ENCODE measurements around the gene GSTM3. TPM values are rescaled to one million over a fixed set of nuclear protein-coding genes. Genes with fewer than 3 reads are reported as not detected.
"Not testable (repeated sequence)": the region's sequence is repeated elsewhere in the genome, so short reads cannot be mapped to it uniquely, and the experiment has no call there.

The GSTM3 gene
- total RNA-seq, 5 donors from 2014 or later (not counting 1 experiment from before 2014, with no cell fraction given) = 8.4 to 17.1 (median 10.3) TPM

DNA sequence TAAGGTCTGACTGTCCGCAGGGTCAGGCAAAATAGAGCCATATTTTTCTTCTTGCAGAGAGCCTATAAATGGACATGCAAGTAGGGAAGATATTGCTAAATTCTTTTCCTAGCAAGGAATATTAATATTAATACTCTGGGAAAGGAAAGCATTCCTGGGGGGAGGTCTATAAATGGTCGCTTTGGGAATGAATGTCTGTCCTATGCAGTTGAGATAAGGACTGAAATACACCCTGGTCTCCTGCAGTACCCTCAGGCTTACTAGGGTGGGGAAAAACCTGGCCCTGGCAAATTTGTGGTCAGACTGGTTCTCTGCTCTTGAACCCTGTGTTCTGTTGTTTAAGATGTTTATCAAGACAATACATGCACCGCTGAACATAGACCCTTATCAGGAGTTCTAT, 37.9 kb downstream of the GSTM3 start:
- H3K4me1 ChIP-seq (ENCODE audit: control insufficient read depth in 1 of 2, extremely low read depth in 1 of 2, insufficient read depth in 2 of 2, low read length in 2 of 2); H3K27me3 Mint-ChIP-seq; POLR2A ChIA-PET; H3K4me1 Mint-ChIP-seq; H3K36me3 ChIP-seq (ENCODE audit: control insufficient read depth in 2 of 2, extremely low read depth in 1 of 2, insufficient read depth in 1 of 2, low read length in 1 of 2); DNase-seq; H3K27ac ChIP-seq (ENCODE audit: low read length); H3K27ac Mint-ChIP-seq; H3K4me3 Mint-ChIP-seq; H3K27me3 ChIP-seq (replicated peaks in 1 of 2; ENCODE audit: control insufficient read depth in 2 of 2, extremely low read depth in 1 of 2, insufficient read depth in 2 of 2, low read length in 1 of 2); CTCF ChIA-PET; H3K9me3 ChIP-seq; H3K4me3 ChIP-seq (ENCODE audit: control insufficient read depth in 1 of 2, extremely low read depth in 1 of 2, low read length in 1 of 2); ATAC-seq (replicated peaks in 1 of 4): not testable (repeated sequence)
- Mint-ChIP-seq H3K9me3 (peaks cover 4 to 12% (median 11%) of the 10 kb centered on the region in 3 donors), H3K36me3 (peaks cover 20% of the 10 kb centered on the region)
- no CpG with 5 or more reads among the region's 3 CpGs for WGBS (ENCODE audit: insufficient coverage)

DNA sequence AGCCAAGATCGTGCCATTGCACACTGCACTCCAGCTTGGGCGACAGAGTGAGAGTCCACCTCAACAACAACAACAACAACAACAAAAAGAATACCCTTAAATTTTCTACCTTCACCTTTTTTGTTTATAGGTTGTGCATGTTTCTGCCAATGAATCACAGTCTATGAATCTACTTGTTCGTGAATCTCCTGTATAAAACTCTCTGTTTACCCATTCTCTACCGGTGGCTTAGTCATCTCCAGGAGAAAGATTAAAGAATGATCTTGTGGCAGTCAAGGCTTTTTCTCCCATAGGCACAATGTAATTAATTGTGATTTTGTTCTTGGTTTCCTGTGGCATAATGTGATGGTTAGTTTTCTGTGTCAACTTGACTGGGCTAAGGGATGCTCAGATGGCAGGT, 43.0 kb downstream of the GSTM3 start:
- H3K9me3 ChIP-seq; H3K9me3 Mint-ChIP-seq; H3K4me3 Mint-ChIP-seq; H3K36me3 ChIP-seq (ENCODE audit: control insufficient read depth in 2 of 2, extremely low read depth in 1 of 2, insufficient read depth in 1 of 2, low read length in 1 of 2); CTCF ChIA-PET; DNase-seq; H3K27ac ChIP-seq (ENCODE audit: low read length); H3K36me3 Mint-ChIP-seq; ATAC-seq (replicated peaks in 1 of 4); H3K27me3 Mint-ChIP-seq; H3K4me3 ChIP-seq (ENCODE audit: control insufficient read depth in 1 of 2, extremely low read depth in 1 of 2, low read length in 1 of 2); H3K27ac Mint-ChIP-seq; H3K27me3 ChIP-seq (replicated peaks in 1 of 2; ENCODE audit: control insufficient read depth in 2 of 2, extremely low read depth in 1 of 2, insufficient read depth in 2 of 2, low read length in 1 of 2); H3K4me1 ChIP-seq (ENCODE audit: control insufficient read depth in 1 of 2, extremely low read depth in 1 of 2, insufficient read depth in 2 of 2, low read length in 2 of 2); POLR2A ChIA-PET; H3K4me1 Mint-ChIP-seq: not testable (repeated sequence)
- WGBS (ENCODE audit: insufficient coverage) = no CpG with 5 or more reads among the region's 4 CpGs

DNA sequence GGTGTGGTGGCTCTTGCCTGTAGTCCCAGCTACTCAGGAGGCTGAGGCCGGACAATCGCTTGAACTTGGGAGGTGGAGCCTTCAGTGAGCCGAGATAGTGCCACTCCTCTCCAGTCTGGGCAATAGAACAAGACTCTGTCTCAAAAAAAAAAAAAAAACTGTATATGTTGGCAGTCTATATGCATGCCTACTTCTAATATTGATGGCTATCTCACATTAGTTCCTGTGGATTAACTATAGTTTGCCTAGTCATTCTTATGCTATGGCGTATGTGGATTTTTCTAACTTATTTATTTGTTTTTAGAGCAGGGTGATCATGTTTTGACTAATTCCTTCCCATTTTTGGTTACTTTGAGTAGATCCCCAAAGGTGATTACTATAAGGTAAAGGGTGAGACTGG, 43.8 kb downstream of the GSTM3 start:
- H3K4me3 ChIP-seq (ENCODE audit: control insufficient read depth in 1 of 2, extremely low read depth in 1 of 2, low read length in 1 of 2) = no peak overlapping the region
- Mint-ChIP-seq H3K36me3 (peaks cover 8% of the 10 kb centered on the region), H3K4me3 (no peak overlapping the region), H3K4me1 (no peaks in the 10 kb centered on the region), H3K27me3 (no peaks in the 10 kb centered on the region), H3K27ac (no peak overlapping the region), H3K9me3 (no peaks in the 10 kb centered on the region)
- no CpG with 5 or more reads among the region's 4 CpGs for WGBS (ENCODE audit: insufficient coverage)
- DNase-seq = no peak
- no peak for ATAC-seq (replicated peaks in 1 of 4)
- POLR2A ChIA-PET = interaction anchor here in 1 of 2 donors (0.7 kb wide), 1 partner anchor 10 kb away, joined by 3 read pairs; the partner anchor contains the start of gene GSTM1
- H3K9me3 ChIP-seq = no peaks in the 10 kb centered on the region
- no peak overlapping the region for H3K27ac ChIP-seq (ENCODE audit: low read length)
- H3K4me1 ChIP-seq (ENCODE audit: control insufficient read depth in 1 of 2, extremely low read depth in 1 of 2, insufficient read depth in 2 of 2, low read length in 2 of 2) = no peaks in the 10 kb centered on the region
- no peaks in the 10 kb centered on the region for H3K36me3 ChIP-seq (ENCODE audit: control insufficient read depth in 2 of 2, extremely low read depth in 1 of 2, insufficient read depth in 1 of 2, low read length in 1 of 2)
- no peaks in the 10 kb centered on the region for H3K27me3 ChIP-seq (replicated peaks in 1 of 2; ENCODE audit: control insufficient read depth in 2 of 2, extremely low read depth in 1 of 2, insufficient read depth in 2 of 2, low read length in 1 of 2)
- CTCF ChIA-PET = no interaction called here

DNA sequence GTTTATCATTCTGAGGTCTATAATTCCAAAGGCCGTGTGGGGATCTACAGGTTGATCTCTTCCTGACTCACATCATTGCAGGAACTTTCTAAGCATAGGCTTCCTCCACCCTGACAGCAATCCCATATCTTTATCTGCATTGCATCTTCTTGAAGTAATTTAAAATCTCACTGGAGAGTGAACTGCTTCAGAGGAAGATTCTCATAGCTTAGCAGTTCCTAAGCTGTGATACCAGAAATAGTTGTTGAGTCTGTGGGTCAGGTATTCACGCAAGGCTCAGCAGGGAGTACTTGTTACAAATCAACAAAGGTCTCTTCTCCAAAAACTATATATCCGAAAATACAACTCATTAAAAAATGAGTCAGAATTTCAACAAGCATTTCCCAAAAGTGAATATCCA, 45.7 kb downstream of the GSTM3 start:
- ATAC-seq (replicated peaks in 1 of 4); H3K36me3 Mint-ChIP-seq; CTCF ChIA-PET; H3K27ac ChIP-seq (ENCODE audit: low read length); H3K9me3 ChIP-seq; H3K27me3 ChIP-seq (replicated peaks in 1 of 2; ENCODE audit: control insufficient read depth in 2 of 2, extremely low read depth in 1 of 2, insufficient read depth in 2 of 2, low read length in 1 of 2); POLR2A ChIA-PET; H3K4me1 ChIP-seq (ENCODE audit: control insufficient read depth in 1 of 2, extremely low read depth in 1 of 2, insufficient read depth in 2 of 2, low read length in 2 of 2); H3K4me3 Mint-ChIP-seq; H3K9me3 Mint-ChIP-seq; H3K27ac Mint-ChIP-seq; H3K36me3 ChIP-seq (ENCODE audit: control insufficient read depth in 2 of 2, extremely low read depth in 1 of 2, insufficient read depth in 1 of 2, low read length in 1 of 2); DNase-seq; H3K4me1 Mint-ChIP-seq; H3K27me3 Mint-ChIP-seq; H3K4me3 ChIP-seq (ENCODE audit: control insufficient read depth in 1 of 2, extremely low read depth in 1 of 2, low read length in 1 of 2): not testable (repeated sequence)
- no CpG with 5 or more reads among the region's 3 CpGs for WGBS (ENCODE audit: insufficient coverage)

DNA sequence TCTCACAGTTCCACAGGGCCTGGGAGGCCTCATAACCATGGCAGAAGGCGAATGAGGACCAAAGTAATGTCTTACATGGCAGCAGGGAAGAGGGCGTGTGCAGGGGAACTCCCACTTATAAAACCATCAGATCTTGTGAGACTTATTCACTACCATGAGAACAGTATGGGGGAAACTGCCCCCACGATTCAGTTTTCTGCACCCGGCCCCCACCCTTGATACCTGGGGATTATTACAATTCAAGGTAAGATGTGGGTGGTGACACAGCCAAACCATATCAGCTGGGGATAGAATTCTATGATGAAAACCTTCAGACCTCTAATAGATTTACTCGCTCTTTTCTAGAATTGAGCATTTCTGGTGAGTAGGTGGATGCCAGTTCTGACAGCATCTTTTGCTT, 46.4 kb downstream of the GSTM3 start:
- H3K4me3 Mint-ChIP-seq; H3K4me1 Mint-ChIP-seq; H3K27me3 Mint-ChIP-seq; H3K27ac Mint-ChIP-seq; H3K36me3 Mint-ChIP-seq; CTCF ChIA-PET; DNase-seq; H3K36me3 ChIP-seq (ENCODE audit: control insufficient read depth in 2 of 2, extremely low read depth in 1 of 2, insufficient read depth in 1 of 2, low read length in 1 of 2); H3K9me3 Mint-ChIP-seq; H3K9me3 ChIP-seq; H3K27ac ChIP-seq (ENCODE audit: low read length); ATAC-seq (replicated peaks in 1 of 4); POLR2A ChIA-PET; H3K4me3 ChIP-seq (ENCODE audit: control insufficient read depth in 1 of 2, extremely low read depth in 1 of 2, low read length in 1 of 2); H3K27me3 ChIP-seq (replicated peaks in 1 of 2; ENCODE audit: control insufficient read depth in 2 of 2, extremely low read depth in 1 of 2, insufficient read depth in 2 of 2, low read length in 1 of 2); H3K4me1 ChIP-seq (ENCODE audit: control insufficient read depth in 1 of 2, extremely low read depth in 1 of 2, insufficient read depth in 2 of 2, low read length in 2 of 2): not testable (repeated sequence)
- WGBS (ENCODE audit: insufficient coverage) = no CpG with 5 or more reads among the region's 5 CpGs

DNA sequence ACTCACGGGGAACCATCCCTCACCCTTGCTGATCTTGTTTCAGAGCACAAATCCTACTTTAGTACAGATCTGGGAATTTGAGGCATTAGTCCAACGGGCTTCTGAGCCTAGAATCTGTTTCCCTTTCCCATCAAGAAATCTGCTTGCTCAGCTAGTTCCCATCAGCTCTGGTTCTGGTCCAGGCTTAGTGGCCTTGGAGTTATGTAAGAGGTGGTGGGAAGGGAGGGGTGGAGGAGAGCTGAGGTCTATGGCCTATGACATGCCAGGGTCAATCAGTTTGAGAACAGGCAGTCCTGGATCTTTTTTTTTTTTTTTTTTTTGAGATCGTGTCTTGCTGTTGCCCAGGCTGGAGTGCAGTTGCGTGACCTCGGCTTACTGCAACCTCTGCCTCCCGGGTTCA, 49.1 kb downstream of the GSTM3 start:
- Histone ChIP-seq H3K4me3 (ENCODE audit: control insufficient read depth in 1 of 2, extremely low read depth in 1 of 2, low read length in 1 of 2) (no peak overlapping the region), H3K27me3 (replicated peaks in 1 of 2; ENCODE audit: control insufficient read depth in 2 of 2, extremely low read depth in 1 of 2, insufficient read depth in 2 of 2, low read length in 1 of 2) (no peaks in the 10 kb centered on the region), H3K9me3 (no peaks in the 10 kb centered on the region), H3K4me1 (ENCODE audit: control insufficient read depth in 1 of 2, extremely low read depth in 1 of 2, insufficient read depth in 2 of 2, low read length in 2 of 2) (peaks cover 0 to 14% of the 10 kb centered on the region in 2 experiments), H3K27ac (ENCODE audit: low read length) (no peak overlapping the region), H3K36me3 (ENCODE audit: control insufficient read depth in 2 of 2, extremely low read depth in 1 of 2, insufficient read depth in 1 of 2, low read length in 1 of 2) (peaks cover 0 to 2% of the 10 kb centered on the region in 2 donors)
- Mint-ChIP-seq H3K36me3 (no peaks in the 10 kb centered on the region), H3K4me3 (no peak overlapping the region), H3K4me1 (peaks cover 0 to 23% (median 16%) of the 10 kb centered on the region in 3 donors), H3K27me3 (no peaks in the 10 kb centered on the region), H3K27ac (no peak overlapping the region), H3K9me3 (no peaks in the 10 kb centered on the region)
- ChIA-PET POLR2A (interaction anchor here in 1 of 2 donors (0.7 kb wide), 1 partner anchor 58 kb away, joined by 4 read pairs; no protein-coding TSS in a partner anchor), CTCF (interaction anchor here in 1 of 2 donors (0.7 kb wide), 1 partner anchor 35 kb away, joined by 5 read pairs; no protein-coding TSS in a partner anchor)
- WGBS (ENCODE audit: insufficient coverage) = no CpG with 5 or more reads among the region's 6 CpGs
- DNase-seq (no peak), ATAC-seq (replicated peaks in 1 of 4) (no peak)

DNA sequence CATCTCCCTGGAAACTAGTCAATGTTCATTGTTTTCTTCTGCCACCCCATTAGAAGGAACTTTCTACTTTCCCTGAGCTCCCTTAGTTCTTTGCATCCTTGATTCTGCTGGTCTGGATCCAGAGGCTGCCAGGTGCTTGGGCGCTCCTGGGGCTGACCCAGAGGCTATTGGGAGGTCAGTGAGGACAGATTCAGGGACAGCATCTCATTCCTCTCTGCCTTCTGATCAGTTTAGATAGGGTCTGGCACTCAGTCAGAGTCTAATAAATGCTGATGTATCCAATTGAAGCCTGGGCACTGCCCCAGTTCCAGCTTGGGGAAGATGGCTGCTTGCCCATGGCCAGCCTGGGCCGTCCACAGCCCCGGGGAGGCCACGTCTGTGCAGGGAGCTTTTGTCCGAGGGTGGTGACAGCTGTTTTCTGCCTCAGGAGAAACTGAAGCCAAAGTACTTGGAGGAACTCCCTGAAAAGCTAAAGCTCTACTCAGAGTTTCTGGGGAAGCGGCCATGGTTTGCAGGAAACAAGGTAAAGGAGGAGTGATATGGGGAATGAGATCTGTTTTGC, 50.9 kb downstream of the GSTM3 start:
- Mint-ChIP-seq H3K4me1 (peaks cover 0 to 23% (median 16%) of the 10 kb centered on the region in 3 donors), H3K4me3 (peak overlapping the region; percentile 1 to 80 (median 31))

More for the DNA sequence above, 50.9 kb downstream of the GSTM3 start:
- POLR2A ChIA-PET = no interaction called here
- no peaks in the 10 kb centered on the region for H3K36me3 Mint-ChIP-seq
- H3K27me3 ChIP-seq (replicated peaks in 1 of 2; ENCODE audit: control insufficient read depth in 2 of 2, extremely low read depth in 1 of 2, insufficient read depth in 2 of 2, low read length in 1 of 2) = no peaks in the 10 kb centered on the region
- H3K36me3 ChIP-seq (ENCODE audit: control insufficient read depth in 2 of 2, extremely low read depth in 1 of 2, insufficient read depth in 1 of 2, low read length in 1 of 2) = peaks cover 0 to 2% of the 10 kb centered on the region in 2 donors
- H3K4me1 ChIP-seq (ENCODE audit: control insufficient read depth in 1 of 2, extremely low read depth in 1 of 2, insufficient read depth in 2 of 2, low read length in 2 of 2) = peaks cover 0 to 14% of the 10 kb centered on the region in 2 experiments
- no peak overlapping the region for H3K4me3 ChIP-seq (ENCODE audit: control insufficient read depth in 1 of 2, extremely low read depth in 1 of 2, low read length in 1 of 2)
- no peaks in the 10 kb centered on the region for H3K9me3 ChIP-seq
- CTCF ChIA-PET = no interaction called here
- ATAC-seq (replicated peaks in 1 of 4) = no peak
- no peak overlapping the region for H3K27ac ChIP-seq (ENCODE audit: low read length)
- no CpG with 5 or more reads among the region's 6 CpGs for WGBS (ENCODE audit: insufficient coverage)
- DNase-seq = no peak
- peak overlapping the region; percentile 19 to 79 for H3K27ac Mint-ChIP-seq
- H3K27me3 Mint-ChIP-seq = no peaks in the 10 kb centered on the region
- H3K9me3 Mint-ChIP-seq = peaks cover 0 to 3% (median 0%) of the 10 kb centered on the region in 3 donors

Data from T-cell (primary cell).